ENCODE results near the gene MRGPRF. TPM values are rescaled to one million over a fixed set of nuclear protein-coding genes. Genes with fewer than 3 reads are reported as not detected.

The MRGPRF gene
- total RNA-seq, 4 donors from 2014 or later = 1.8 to 6.7 (median 4.7) TPM

DNA sequence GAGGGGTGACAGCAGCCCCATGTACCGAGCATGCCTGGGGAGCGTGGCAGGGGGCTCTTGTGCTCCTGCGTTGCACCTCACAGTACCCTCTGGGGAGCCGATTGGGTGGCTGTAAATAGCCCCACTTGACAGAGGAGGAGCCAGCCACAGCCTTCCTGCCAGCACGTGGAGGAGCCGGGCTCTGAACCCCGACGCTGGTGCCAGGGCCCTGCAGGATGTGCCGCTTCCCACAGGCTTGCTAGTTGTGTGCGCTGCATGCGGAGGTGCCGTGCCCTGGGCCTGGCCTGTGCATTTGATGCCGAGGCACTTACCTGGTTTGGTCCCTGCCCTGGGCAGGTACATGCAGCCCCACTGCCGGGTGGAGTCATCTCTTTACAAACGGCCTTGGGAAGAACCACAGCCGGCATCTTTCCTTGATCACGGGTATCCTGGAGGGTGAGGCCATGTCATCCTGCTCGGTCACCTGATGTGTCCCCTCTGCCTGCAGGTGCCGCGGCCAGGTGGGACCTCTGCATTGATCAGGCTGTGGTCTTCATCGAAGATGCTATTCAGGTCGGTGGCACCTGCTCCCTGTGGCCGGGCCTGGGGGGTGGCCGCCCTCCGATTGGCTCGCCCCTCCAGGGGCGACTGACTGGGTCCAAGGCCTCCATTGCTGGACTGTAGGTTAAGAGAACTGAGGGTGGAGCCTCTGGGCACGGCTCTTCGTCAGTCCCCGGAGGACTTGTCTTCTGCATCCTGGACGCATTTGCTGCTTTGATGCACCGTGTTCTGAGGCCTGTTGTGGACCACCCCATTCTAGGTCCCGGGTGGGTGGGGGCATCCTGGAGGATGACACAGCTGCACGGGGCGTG lies 40.7 kb upstream of the MRGPRF start:
- Histone ChIP-seq H3K27ac (no peak overlapping the region), H3K4me1 (peaks cover 17 to 29% of the 10 kb centered on the region in 2 donors), H3K4me3 (no peak overlapping the region), H3K36me3 (peaks cover 0 to 13% of the 10 kb centered on the region in 2 donors), H3K9me3 (no peaks in the 10 kb centered on the region), H3K27me3 (no peaks in the 10 kb centered on the region)
- DNase-seq (no peak), ATAC-seq (no peak)
- no peak for TF ChIP-seq POLR2A (IDR thresholded peaks at IDR 0.05)
- no peak for TF ChIP-seq CTCF (IDR thresholded peaks at IDR 0.05 in 4 of 5, conservative IDR thresholded peaks at IDR 0.05 in 1 of 5)
- intact Hi-C loops (cut with DNase I; ENCODE audit: low total_unique reads) = no loop called here
- in situ Hi-C loops (cut with MboI; ENCODE audit: low sequenced_read_pairs in 4 of 4) = no loop called here

GRCh38 chr11:69053169-69053477 lies 40.1 kb upstream of the MRGPRF start:
- intact Hi-C loops (cut with DNase I; ENCODE audit: low total_unique reads) (no loop called here), in situ Hi-C loops (cut with MboI; ENCODE audit: low sequenced_read_pairs in 4 of 4) (no loop called here)
- Histone ChIP-seq H3K4me1 (peaks cover 17 to 29% of the 10 kb centered on the region in 2 donors), H3K9me3 (no peaks in the 10 kb centered on the region), H3K4me3 (no peak overlapping the region), H3K27me3 (no peaks in the 10 kb centered on the region), H3K27ac (no peak overlapping the region), H3K36me3 (peaks cover 0 to 13% of the 10 kb centered on the region in 2 donors)
- no peak for DNase-seq
- TF ChIP-seq CTCF (IDR thresholded peaks at IDR 0.05 in 4 of 5, conservative IDR thresholded peaks at IDR 0.05 in 1 of 5) (no peak), POLR2A (IDR thresholded peaks at IDR 0.05) (no peak)
- no peak for ATAC-seq

DNA sequence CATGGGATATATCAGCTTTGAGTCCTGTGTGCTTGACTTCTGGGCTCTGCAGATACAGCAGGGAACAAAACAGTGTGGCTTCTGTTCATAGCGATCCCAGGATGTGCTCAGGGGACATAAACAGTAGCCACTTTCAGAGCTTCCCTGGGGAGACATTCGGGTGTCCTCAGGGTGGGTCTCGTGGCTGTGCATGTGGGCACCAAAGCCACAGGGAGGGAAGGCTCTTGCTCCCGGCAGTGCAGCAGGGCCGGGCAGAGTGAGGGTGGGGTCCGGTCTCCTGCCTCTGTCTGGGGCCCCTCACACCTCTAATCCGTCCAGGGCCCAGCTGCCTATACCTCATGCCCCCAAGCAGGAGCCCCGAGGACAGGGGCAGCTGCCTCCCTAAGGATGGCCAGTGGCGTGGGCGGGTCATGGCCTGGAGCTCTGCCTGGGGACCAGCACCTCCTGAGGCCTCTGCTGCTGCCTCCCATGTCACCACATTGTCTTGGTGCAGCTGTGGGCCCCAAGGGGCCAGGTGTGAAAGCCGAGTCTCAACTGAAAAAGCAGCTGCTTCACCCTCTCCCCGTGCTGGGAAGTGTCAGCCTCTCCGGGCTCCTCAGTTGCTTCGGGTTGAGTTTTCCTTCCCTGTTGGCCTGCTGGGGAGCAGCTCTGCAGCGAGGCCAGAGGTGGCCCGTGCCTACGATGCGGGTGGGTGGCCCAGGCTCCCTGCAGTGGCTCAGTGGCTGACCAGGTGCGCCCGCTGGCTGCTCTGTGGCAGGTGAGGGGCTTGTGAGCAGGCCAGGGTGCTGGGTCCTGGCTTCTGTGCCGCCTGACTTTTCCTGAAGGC lies 39.5 kb upstream of the MRGPRF start:
- Histone ChIP-seq H3K27me3 (no peaks in the 10 kb centered on the region), H3K4me3 (no peak overlapping the region), H3K9me3 (no peaks in the 10 kb centered on the region), H3K36me3 (peaks cover 0 to 13% of the 10 kb centered on the region in 2 donors), H3K4me1 (peaks cover 17 to 29% of the 10 kb centered on the region in 2 donors), H3K27ac (no peak overlapping the region)
- no peak for TF ChIP-seq POLR2A (IDR thresholded peaks at IDR 0.05)
- TF ChIP-seq CTCF (IDR thresholded peaks at IDR 0.05 in 4 of 5, conservative IDR thresholded peaks at IDR 0.05 in 1 of 5) = no peak
- DNase-seq (no peak), ATAC-seq (no peak)
- intact Hi-C loops (cut with DNase I; ENCODE audit: low total_unique reads) (no loop called here), in situ Hi-C loops (cut with MboI; ENCODE audit: low sequenced_read_pairs in 4 of 4) (no loop called here)

DNA sequence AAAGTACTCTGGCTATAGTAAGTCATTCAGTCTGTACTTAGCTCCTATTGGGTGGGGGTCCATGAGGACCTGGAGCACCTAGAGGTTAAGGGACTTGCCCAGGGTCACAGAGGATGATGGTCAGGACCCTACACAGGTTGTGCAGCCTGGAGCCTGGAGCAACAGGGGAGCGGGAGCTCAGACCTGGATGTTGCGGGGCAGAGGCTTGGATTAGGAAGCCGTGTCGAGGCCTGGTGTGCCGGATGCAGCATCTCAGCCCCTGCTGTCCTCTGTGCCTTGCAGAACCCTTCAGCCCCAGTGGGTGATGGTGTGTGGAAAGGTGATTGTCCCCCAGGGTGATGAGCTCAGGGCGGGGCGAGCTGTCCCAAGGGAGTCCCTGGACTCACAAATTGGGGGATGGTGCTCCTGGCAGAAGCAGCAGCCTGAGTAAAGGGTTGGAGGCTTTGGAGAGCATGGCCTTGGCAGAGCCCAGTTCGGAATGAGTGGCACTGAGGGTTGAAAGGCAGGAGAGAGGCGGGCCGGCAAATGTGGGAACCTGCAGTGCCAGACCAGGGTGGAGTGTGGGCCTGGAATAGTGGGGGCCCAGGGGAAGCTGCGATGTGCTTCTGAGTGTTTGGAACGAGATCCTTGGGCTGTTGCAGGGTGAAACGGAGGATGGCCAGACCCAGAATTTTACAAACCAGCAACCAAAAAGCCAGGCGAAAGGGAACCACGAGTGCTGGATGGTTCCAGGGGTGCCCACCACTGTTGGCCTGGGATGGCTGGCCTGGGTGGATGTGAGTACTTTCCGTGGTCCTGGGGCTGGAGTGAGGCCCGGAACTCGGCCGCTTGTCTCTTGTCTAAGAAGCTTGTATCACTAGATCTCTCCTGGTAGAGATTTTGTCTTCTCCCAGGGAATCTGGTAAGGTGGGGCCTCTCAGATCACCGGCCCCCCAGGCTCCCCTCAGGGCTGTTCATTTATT lies 38.6 kb upstream of the MRGPRF start:
- Histone ChIP-seq H3K9me3 (no peaks in the 10 kb centered on the region), H3K4me1 (peaks cover 17 to 29% of the 10 kb centered on the region in 2 donors), H3K27ac (no peak overlapping the region), H3K27me3 (no peaks in the 10 kb centered on the region), H3K4me3 (no peak overlapping the region), H3K36me3 (peaks cover 0 to 13% of the 10 kb centered on the region in 2 donors)
- no peak for ATAC-seq
- no peak for DNase-seq
- in situ Hi-C loops (cut with MboI; ENCODE audit: low sequenced_read_pairs in 4 of 4) = no loop called here
- intact Hi-C loops (cut with DNase I; ENCODE audit: low total_unique reads) = no loop called here
- TF ChIP-seq CTCF (IDR thresholded peaks at IDR 0.05 in 4 of 5, conservative IDR thresholded peaks at IDR 0.05 in 1 of 5) (no peak), POLR2A (IDR thresholded peaks at IDR 0.05) (no peak)

Data from gastrocnemius medialis (tissue), 4 donors.